PC-9 (cell line): ENCODE data around the gene SLC12A4. TPM values are rescaled to one million over a fixed set of nuclear protein-coding genes. Genes with fewer than 3 reads are reported as not detected.

Experiments
- BruUV-seq: library from RNA; stranded (reverse); fragments of 400-500 nt; replicated peaks from 2 replicates; lab custom pipeline; 2021; lab: Mats Ljungman, UMichigan
- CTCF ChIA-PET: fragments of 300-600 bp; sonication (Branson Sonifier 250); formaldehyde crosslinking; loops from one replicate; lab custom pipeline; 2022; ENCODE audit warnings: antibody characterized with exemption; lab: Charles Lee
- POLR2A ChIA-PET: fragments of 300-600 bp; sonication (Branson Sonifier 250); formaldehyde crosslinking; loops from one replicate; lab custom pipeline; 2022; ENCODE audit warnings: antibody characterized with exemption; ENCODE audit not compliant: unreplicated experiment; lab: Charles Lee
- DNase-seq, 2 experiments: peaks; one replicate each; pipeline versions ENCODE4 v3.0.0 to v3.0.0-alpha.2; 2015 to 2022; ENCODE audit warnings: mixed read lengths in 1 of 2
- H2AFZ ChIP-seq: fragments of 200-600 bp; sonication (generic); 2 replicates; pipeline ENCODE4 v1.8.1; 2017; ENCODE audit warnings: antibody characterized with exemption
- H3F3A ChIP-seq: fragments of 200-600 bp; sonication (generic); 2 replicates; pipeline ENCODE4 v1.8.1; 2017; ENCODE audit warnings: antibody characterized with exemption, mild to moderate bottlenecking, low read depth; ENCODE audit not compliant: insufficient read depth
- H3K27ac ChIP-seq: fragments of 200-600 bp; sonication (generic); 2 replicates; pipeline ENCODE4 v1.6.1; 2016; ENCODE audit warnings: mixed run types
- H3K27me3 ChIP-seq: fragments of 200-600 bp; sonication (generic); 2 replicates; pipeline ENCODE4 v1.6.1; 2016; ENCODE audit warnings: low read depth, mixed run types; ENCODE audit not compliant: insufficient read depth
- H3K36me3 ChIP-seq: fragments of 200-600 bp; sonication (generic); 2 replicates; pipeline ENCODE4 v1.6.1; 2016; ENCODE audit warnings: low read depth, mixed run types
- H3K4me1 ChIP-seq: fragments of 200-600 bp; sonication (generic); replicated peaks from 2 replicates; pipeline ENCODE4 v1.6.1; 2016; ENCODE audit warnings: mixed run types; ENCODE audit not compliant: insufficient read depth
- H3K4me2 ChIP-seq: fragments of 200-600 bp; sonication (generic); 2 replicates; pipeline ENCODE4 v1.6.1; 2017; ENCODE audit warnings: mixed run types
- H3K4me3 ChIP-seq: fragments of 200-600 bp; sonication (generic); 2 replicates; pipeline ENCODE4 v1.6.1; 2016; ENCODE audit warnings: mixed run types
- H3K79me2 ChIP-seq: fragments of 200-600 bp; sonication (generic); 2 replicates; pipeline ENCODE4 v1.6.1; 2017; ENCODE audit warnings: low read depth, mixed run types
- H3K9me2 ChIP-seq: fragments of 200-600 bp; sonication (generic); 2 replicates; pipeline ENCODE4 v1.8.1; 2017; ENCODE audit warnings: mild to moderate bottlenecking; ENCODE audit not compliant: insufficient read depth
- H3K9me3 ChIP-seq: fragments of 200-600 bp; sonication (generic); 2 replicates; pipeline ENCODE4 v1.8.1; 2016; ENCODE audit warnings: low read depth; ENCODE audit not compliant: insufficient read depth
- H4K20me1 ChIP-seq: fragments of 200-600 bp; sonication (generic); 2 replicates; pipeline ENCODE4 v1.8.1; 2017; ENCODE audit not compliant: insufficient read depth
- EZH2 ChIP-seq: fragments of 200-600 bp; sonication (generic); IDR thresholded peaks from 2 replicates; pipeline ENCODE4 v1.8.0; 2017; ENCODE audit warnings: antibody characterized with exemption, low read depth
- intact Hi-C: fragments of 100-400 bp; cut with micrococcal nuclease; formaldehyde crosslinking; loops from one replicate; pipeline ENCODE4 v1.10.0; 2022; ENCODE audit not compliant: unreplicated experiment
- total RNA-seq: library from RNA; stranded (reverse); gene quantifications from 2 replicates; pipeline ENCODE4 v1.2.3, GENCODE V29; 2021
- TF ChIP-seq, protein P1 (sequence below): fragments of 200-600 bp; sonication (generic); conservative IDR thresholded peaks from 2 replicates; pipeline ENCODE4 v1.6.1; 2017; ENCODE audit warnings: mixed run types, antibody characterized with exemption, mild to moderate bottlenecking, moderate library complexity

Gene SLC12A4
- total RNA-seq, 1 experiment from 2014 or later: 27.0 TPM

DNA sequence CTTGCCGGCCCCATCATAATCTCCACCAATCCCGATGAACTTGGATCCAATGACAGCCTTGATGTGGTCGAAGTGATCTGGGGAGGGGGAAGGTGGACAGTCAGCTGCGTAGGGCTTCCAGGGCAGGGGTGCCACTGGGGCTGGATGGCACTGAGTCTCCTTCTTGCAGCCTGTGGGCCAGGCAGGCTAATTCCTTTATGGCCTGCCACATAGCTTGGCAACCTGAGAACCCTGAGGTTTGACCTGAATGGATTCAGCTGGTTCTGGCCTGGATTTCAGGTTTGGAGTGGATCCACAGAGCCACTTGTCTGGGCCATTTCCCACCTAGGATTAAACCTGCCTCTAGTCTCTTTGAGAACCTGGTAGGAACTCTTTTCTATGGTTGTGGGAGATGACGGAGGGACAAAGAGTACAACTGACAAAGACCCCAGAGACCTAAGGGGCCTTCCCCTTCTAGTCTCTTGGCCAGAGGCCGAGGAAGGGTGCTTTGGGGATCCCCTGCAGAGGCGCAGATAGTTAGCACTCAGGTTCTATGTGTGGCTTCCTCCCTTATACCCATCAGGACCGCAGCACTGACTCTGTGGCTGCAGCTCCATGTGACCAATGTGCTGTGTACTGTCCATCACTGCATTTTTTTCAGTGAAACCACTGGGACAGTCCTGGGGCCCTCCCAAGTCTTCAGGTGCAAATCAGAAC lies 21.0 kb upstream of the SLC12A4 start:
- no peaks in the 10 kb centered on the region for H3K36me3 ChIP-seq
- TF ChIP-seq, protein P1, sequence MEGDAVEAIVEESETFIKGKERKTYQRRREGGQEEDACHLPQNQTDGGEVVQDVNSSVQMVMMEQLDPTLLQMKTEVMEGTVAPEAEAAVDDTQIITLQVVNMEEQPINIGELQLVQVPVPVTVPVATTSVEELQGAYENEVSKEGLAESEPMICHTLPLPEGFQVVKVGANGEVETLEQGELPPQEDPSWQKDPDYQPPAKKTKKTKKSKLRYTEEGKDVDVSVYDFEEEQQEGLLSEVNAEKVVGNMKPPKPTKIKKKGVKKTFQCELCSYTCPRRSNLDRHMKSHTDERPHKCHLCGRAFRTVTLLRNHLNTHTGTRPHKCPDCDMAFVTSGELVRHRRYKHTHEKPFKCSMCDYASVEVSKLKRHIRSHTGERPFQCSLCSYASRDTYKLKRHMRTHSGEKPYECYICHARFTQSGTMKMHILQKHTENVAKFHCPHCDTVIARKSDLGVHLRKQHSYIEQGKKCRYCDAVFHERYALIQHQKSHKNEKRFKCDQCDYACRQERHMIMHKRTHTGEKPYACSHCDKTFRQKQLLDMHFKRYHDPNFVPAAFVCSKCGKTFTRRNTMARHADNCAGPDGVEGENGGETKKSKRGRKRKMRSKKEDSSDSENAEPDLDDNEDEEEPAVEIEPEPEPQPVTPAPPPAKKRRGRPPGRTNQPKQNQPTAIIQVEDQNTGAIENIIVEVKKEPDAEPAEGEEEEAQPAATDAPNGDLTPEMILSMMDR: no peak
- no peak for TF ChIP-seq EZH2
- BruUV-seq: no TSS peak
- no peaks in the 10 kb centered on the region for H3K79me2 ChIP-seq
- no peak overlapping the region for H3K4me2 ChIP-seq
- no peaks in the 10 kb centered on the region for H3K9me3 ChIP-seq
- H3K4me1 ChIP-seq: peaks cover 9% of the 10 kb centered on the region
- no peaks in the 10 kb centered on the region for H3F3A ChIP-seq
- H3K27ac ChIP-seq: no peak overlapping the region
- no peak overlapping the region for H2AFZ ChIP-seq
- ChIA-PET POLR2A (no interaction called here), CTCF (no interaction called here)
- intact Hi-C loops: no loop called here
- no peak for DNase-seq
- no peaks in the 10 kb centered on the region for H3K27me3 ChIP-seq
- no peak overlapping the region for H3K4me3 ChIP-seq
- H3K9me2 ChIP-seq: no peaks in the 10 kb centered on the region
- H4K20me1 ChIP-seq: no peaks in the 10 kb centered on the region

DNA sequence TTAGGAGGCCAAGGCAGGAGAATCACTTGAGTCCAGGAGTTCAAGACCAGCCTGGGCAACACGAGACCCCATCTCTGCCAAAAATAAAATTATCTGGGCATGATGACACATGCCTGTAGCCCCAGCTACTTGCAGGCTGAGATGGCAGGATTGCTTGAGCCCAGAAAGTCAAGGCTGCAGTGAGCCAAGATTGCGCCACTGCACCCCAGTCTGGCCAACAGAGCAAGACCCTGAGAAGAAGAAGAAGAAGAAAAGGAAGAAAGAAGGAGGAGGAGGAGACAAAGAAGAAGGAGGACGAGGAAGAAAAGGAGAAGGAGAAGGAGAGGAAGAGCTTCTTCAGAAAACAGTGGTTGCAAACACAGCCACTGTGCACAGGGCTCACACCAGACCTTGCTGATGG lies 20.2 kb upstream of the SLC12A4 start:
- POLR2A ChIA-PET: no interaction called here
- Histone ChIP-seq H3K4me1 (peaks cover 9% of the 10 kb centered on the region), H3K79me2 (no peaks in the 10 kb centered on the region), H4K20me1 (no peaks in the 10 kb centered on the region), H3K4me2 (no peak overlapping the region), H3F3A (no peaks in the 10 kb centered on the region), H3K27me3 (no peaks in the 10 kb centered on the region), H3K36me3 (no peaks in the 10 kb centered on the region), H3K27ac (no peak overlapping the region), H3K9me3 (no peaks in the 10 kb centered on the region), H2AFZ (no peak overlapping the region), H3K4me3 (no peak overlapping the region), H3K9me2 (no peaks in the 10 kb centered on the region)
- no peak for DNase-seq
- TF ChIP-seq, protein P1: no peak
- TF ChIP-seq EZH2: no peak
- intact Hi-C loops: no loop called here
- no TSS peak for BruUV-seq
- CTCF ChIA-PET: interaction anchor here (0.7 kb wide), 1 partner anchor 44 kb away, joined by 3 read pairs; no protein-coding TSS in a partner anchor

DNA sequence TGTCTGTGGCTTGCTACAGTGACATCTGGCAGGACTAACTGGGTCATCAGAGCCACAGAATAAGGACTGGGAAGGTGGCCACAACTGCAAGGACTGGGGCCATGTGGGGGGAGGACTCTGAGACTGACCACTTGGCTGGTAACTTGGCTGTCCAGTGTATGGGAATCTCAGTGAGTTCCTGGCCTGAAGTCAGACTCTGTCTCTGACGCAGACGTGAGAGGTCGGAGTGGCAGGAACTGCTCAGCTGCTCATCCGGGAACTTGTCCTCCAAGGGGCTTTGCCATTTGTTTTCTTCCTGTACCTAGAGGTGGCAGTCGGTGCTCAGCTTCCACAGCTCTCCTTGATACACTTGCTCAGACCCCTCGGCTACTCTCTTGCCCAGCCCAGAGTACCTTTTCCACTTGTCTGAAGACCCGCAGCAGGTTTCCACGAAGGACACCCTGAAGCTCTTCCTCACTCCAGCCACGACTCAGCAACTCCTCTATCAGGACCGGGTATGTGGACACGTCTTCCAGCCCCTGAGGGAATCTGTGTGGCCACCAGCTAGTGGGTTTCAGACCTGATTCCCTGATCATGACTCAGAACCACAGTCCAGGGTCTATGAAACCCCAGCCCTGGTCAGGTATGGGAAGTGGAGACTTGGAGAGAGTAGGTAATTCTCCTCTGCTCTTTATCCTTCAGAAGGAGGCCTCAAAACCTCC lies 19.2 kb upstream of the SLC12A4 start:
- Histone ChIP-seq H3K9me2 (no peaks in the 10 kb centered on the region), H3K79me2 (no peaks in the 10 kb centered on the region), H3K4me1 (peaks cover 9% of the 10 kb centered on the region), H3F3A (no peaks in the 10 kb centered on the region), H2AFZ (no peak overlapping the region), H3K4me2 (no peak overlapping the region), H3K9me3 (no peaks in the 10 kb centered on the region), H3K4me3 (no peak overlapping the region), H3K27ac (no peak overlapping the region), H3K27me3 (no peaks in the 10 kb centered on the region), H4K20me1 (no peaks in the 10 kb centered on the region), H3K36me3 (no peaks in the 10 kb centered on the region)
- BruUV-seq: no TSS peak
- DNase-seq: no peak
- ChIA-PET POLR2A (interaction anchor here (0.6 to 1.0 kb wide), 2 partner anchors 39 to 47 kb away, joined by 4 to 5 read pairs; no protein-coding TSS in a partner anchor), CTCF (no interaction called here)
- intact Hi-C loops: no loop called here
- TF ChIP-seq, protein P1: no peak
- TF ChIP-seq EZH2: no peak
